NCI-H460 (cell line): ENCODE results near the gene KCNMB2. TPM values are rescaled to one million over a fixed set of nuclear protein-coding genes. Genes with fewer than 3 reads are reported as not detected.
"Not testable (repeated sequence)": the region's sequence is repeated elsewhere in the genome, so short reads cannot be mapped to it uniquely, and the experiment has no call there.

Experiments used
- DNase-seq: peaks from one replicate; pipeline ENCODE4 v3.0.0-alpha.2; 2016; ENCODE audit warnings: low read depth; ENCODE audit errors: extremely low read depth
- total RNA-seq: library from RNA; depleted of rRNA; stranded (reverse); fragments of >200 nt; shearing (Covaris generic); gene quantifications from 2 replicates; pipeline ENCODE4 v1.2.3, GENCODE V29; 2014

Gene KCNMB2
- total RNA-seq, 1 experiment from 2014 or later = 0.50 TPM

GRCh38 chr3:178518660-178519396 lies 17.4 kb upstream of the KCNMB2 start:
- DNase-seq = peak; percentile 2

GRCh38 chr3:178519701-178520100 lies 16.5 kb upstream of the KCNMB2 start:
- no peak for DNase-seq

- DNase-seq = no peak
Observed at GRCh38 chr3:178520451-178520850, 15.8 kb upstream of the KCNMB2 start.

- DNase-seq = no peak
Observed at GRCh38 chr3:178522200-178523052, 13.8 kb upstream of the KCNMB2 start.

- DNase-seq = no peak
Observed at GRCh38 chr3:178525251-178525650, 11.0 kb upstream of the KCNMB2 start.

- no peak for DNase-seq
Observed at GRCh38 chr3:178526291-178526690, 9.9 kb upstream of the KCNMB2 start.

GRCh38 chr3:178527981-178528380 lies 8.3 kb upstream of the KCNMB2 start:
- no peak for DNase-seq

- DNase-seq = no peak
Observed at GRCh38 chr3:178529606-178530225, 6.5 kb upstream of the KCNMB2 start.

- DNase-seq = no peak
Observed at GRCh38 chr3:178532476-178532875, 3.8 kb upstream of the KCNMB2 start.

GRCh38 chr3:178537122-178537705 lies 978 bp downstream of the KCNMB2 start:
- no peak for DNase-seq

- no peak for DNase-seq
Observed at GRCh38 chr3:178538056-178538455, 1.8 kb downstream of the KCNMB2 start.

GRCh38 chr3:178540184-178540583 lies 3.9 kb downstream of the KCNMB2 start:
- no peak for DNase-seq

- no peak for DNase-seq
Observed at GRCh38 chr3:178545337-178545736, 9.1 kb downstream of the KCNMB2 start.

GRCh38 chr3:178546079-178546478 lies 9.8 kb downstream of the KCNMB2 start:
- no peak for DNase-seq

GRCh38 chr3:178549426-178549825 lies 13.2 kb downstream of the KCNMB2 start:
- DNase-seq = not testable (repeated sequence)

GRCh38 chr3:178551916-178552321 lies 15.7 kb downstream of the KCNMB2 start:
- DNase-seq = no peak

- no peak for DNase-seq
Observed at GRCh38 chr3:178558637-178559036, 22.4 kb downstream of the KCNMB2 start.

- no peak for DNase-seq
Observed at GRCh38 chr3:178560759-178561158, 24.5 kb downstream of the KCNMB2 start.

GRCh38 chr3:178561239-178561638 lies 25.0 kb downstream of the KCNMB2 start:
- no peak for DNase-seq

GRCh38 chr3:178562143-178562946 lies 26.1 kb downstream of the KCNMB2 start:
- no peak for DNase-seq
